Mesenteric fat pad (tissue), 1 donor: ENCODE measurements around the gene PGS1. TPM values are rescaled to one million over a fixed set of nuclear protein-coding genes. Genes with fewer than 3 reads are reported as not detected.

ENCODE experiments used
- DNase-seq: peaks from one replicate; pipeline ENCODE4 v3.0.0-alpha.2; 2020; ENCODE audit warnings: low spot score
- total RNA-seq: library from RNA; stranded (reverse); fragmentation: NEBNext Ultra II Directional; extraction: Animal tissue kit (Norgen Biotek cat#: 25700); gene quantifications from one replicate; pipeline ENCODE4 v1.2.1, GENCODE V29; 2021
- donor health status: DM: yes; HTN: yes; CAD: no.

The PGS1 gene
- total RNA-seq, 1 donor from 2014 or later, result 64.0 TPM

GRCh38 chr17:78472035-78472905 lies 93.8 kb downstream of the PGS1 start:
- DNase-seq, result no peak

- no peak for DNase-seq
Observed at GRCh38 chr17:78473951-78474613, 95.6 kb downstream of the PGS1 start.

Other genes with a start within 250 kb of the PGS1 start
- 117 TPM for gene TMC6, start 249.9 kb upstream of the PGS1 start, total RNA-seq
- gene TMC8, start 247.9 kb upstream of the PGS1 start, total RNA-seq, result 8.4 TPM
- gene C17orf99, start 232.3 kb upstream of the PGS1 start, total RNA-seq, result not detected
- 93.5 TPM for gene SYNGR2, start 210.1 kb upstream of the PGS1 start, total RNA-seq
- 1.1 TPM for gene TK1, start 191.6 kb upstream of the PGS1 start, total RNA-seq
- 19.7 TPM for gene AFMID, start 191.3 kb upstream of the PGS1 start, total RNA-seq
- not detected for gene BIRC5, start 164.4 kb upstream of the PGS1 start, total RNA-seq
- gene TMEM235, start 147.0 kb upstream of the PGS1 start, total RNA-seq, result not detected
- 491 TPM for gene SOCS3, start 18.6 kb upstream of the PGS1 start, total RNA-seq
- gene DNAH17, start 198.7 kb downstream of the PGS1 start, total RNA-seq, result 0.45 TPM